AG04450 (cell line): ENCODE measurements around the gene FAM171A1. TPM values are rescaled to one million over a fixed set of nuclear protein-coding genes. Genes with fewer than 3 reads are reported as not detected.

Experiments
- CTCF ChIA-PET: fragments of 300-600, 350-600 bp; formaldehyde crosslinking; extraction: SDS; loops from one replicate; lab custom pipeline; 2022; ENCODE audit warnings: antibody characterized with exemption, inconsistent platforms; lab: Charles Lee
- POLR2A ChIA-PET: fragments of 350-600 bp; formaldehyde crosslinking; extraction: SDS; loops from one replicate; lab custom pipeline; 2021; ENCODE audit warnings: antibody characterized with exemption, inconsistent platforms; lab: Yijun Ruan, JAX
- DNase-seq: peaks from one replicate; pipeline ENCODE4 v3.0.0-alpha.2; 2011; ENCODE audit warnings: low read depth, low spot score
- H3K27ac ChIP-seq: one replicate; pipeline ENCODE4 v1.5.1; 2012; ENCODE audit warnings: low read depth, low read length, control low read depth
- H3K27me3 ChIP-seq: one replicate; pipeline ENCODE4 v1.6.0; 2012; ENCODE audit warnings: low read length; ENCODE audit not compliant: control insufficient read depth, insufficient read depth
- H3K4me3 ChIP-seq: 2 replicates; pipeline ENCODE4 v1.5.1; 2011; ENCODE audit warnings: mild to moderate bottlenecking, low read depth, low read length, control low read depth
- H3K9me3 ChIP-seq: 2 replicates; pipeline ENCODE4 v1.5.1; 2012; ENCODE audit warnings: low read length; ENCODE audit not compliant: control insufficient read depth, insufficient read depth
- polyA plus RNA-seq: library from polyadenylated mRNA; depleted of rRNA; stranded (reverse); fragments of >200 nt; gene quantifications from 2 replicates; pipeline ENCODE4 v1.2.3, GENCODE V29; 2011
- TF ChIP-seq, protein P1 (sequence below): IDR thresholded peaks from 2 replicates; pipeline ENCODE4 v1.5.1; 2011; ENCODE audit warnings: low read depth, low read length, control low read depth, inconsistent platforms

The FAM171A1 gene
- polyA plus RNA-seq, 1 experiment = 22.4 TPM

GRCh38 chr10:15322356-15322755 is 48.7 kb downstream of the FAM171A1 start:
- ChIA-PET POLR2A (no interaction called here), CTCF (interaction anchor here (1.0 kb wide), 1 partner anchor 153 kb away, joined by 4 read pairs; no protein-coding TSS in a partner anchor)
- DNase-seq = no peak
- Histone ChIP-seq H3K4me3 (no peak overlapping the region), H3K27me3 (no peaks in the 10 kb centered on the region), H3K9me3 (no peaks in the 10 kb centered on the region), H3K27ac (no peak overlapping the region)
- TF ChIP-seq, protein P1, sequence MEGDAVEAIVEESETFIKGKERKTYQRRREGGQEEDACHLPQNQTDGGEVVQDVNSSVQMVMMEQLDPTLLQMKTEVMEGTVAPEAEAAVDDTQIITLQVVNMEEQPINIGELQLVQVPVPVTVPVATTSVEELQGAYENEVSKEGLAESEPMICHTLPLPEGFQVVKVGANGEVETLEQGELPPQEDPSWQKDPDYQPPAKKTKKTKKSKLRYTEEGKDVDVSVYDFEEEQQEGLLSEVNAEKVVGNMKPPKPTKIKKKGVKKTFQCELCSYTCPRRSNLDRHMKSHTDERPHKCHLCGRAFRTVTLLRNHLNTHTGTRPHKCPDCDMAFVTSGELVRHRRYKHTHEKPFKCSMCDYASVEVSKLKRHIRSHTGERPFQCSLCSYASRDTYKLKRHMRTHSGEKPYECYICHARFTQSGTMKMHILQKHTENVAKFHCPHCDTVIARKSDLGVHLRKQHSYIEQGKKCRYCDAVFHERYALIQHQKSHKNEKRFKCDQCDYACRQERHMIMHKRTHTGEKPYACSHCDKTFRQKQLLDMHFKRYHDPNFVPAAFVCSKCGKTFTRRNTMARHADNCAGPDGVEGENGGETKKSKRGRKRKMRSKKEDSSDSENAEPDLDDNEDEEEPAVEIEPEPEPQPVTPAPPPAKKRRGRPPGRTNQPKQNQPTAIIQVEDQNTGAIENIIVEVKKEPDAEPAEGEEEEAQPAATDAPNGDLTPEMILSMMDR = no peak

- CTCF ChIA-PET = interaction anchor here (0.7 to 1.0 kb wide), 2 partner anchors 153 to 216 kb away, joined by 3 to 4 read pairs; no protein-coding TSS in a partner anchor
- POLR2A ChIA-PET = no interaction called here
- Histone ChIP-seq H3K27ac (no peak overlapping the region), H3K9me3 (no peaks in the 10 kb centered on the region), H3K27me3 (no peaks in the 10 kb centered on the region), H3K4me3 (no peak overlapping the region)
- TF ChIP-seq, protein P1 = no peak
- DNase-seq = no peak
Measured at GRCh38 chr10:15321431-15322341, 49.4 kb downstream of the FAM171A1 start.

DNA sequence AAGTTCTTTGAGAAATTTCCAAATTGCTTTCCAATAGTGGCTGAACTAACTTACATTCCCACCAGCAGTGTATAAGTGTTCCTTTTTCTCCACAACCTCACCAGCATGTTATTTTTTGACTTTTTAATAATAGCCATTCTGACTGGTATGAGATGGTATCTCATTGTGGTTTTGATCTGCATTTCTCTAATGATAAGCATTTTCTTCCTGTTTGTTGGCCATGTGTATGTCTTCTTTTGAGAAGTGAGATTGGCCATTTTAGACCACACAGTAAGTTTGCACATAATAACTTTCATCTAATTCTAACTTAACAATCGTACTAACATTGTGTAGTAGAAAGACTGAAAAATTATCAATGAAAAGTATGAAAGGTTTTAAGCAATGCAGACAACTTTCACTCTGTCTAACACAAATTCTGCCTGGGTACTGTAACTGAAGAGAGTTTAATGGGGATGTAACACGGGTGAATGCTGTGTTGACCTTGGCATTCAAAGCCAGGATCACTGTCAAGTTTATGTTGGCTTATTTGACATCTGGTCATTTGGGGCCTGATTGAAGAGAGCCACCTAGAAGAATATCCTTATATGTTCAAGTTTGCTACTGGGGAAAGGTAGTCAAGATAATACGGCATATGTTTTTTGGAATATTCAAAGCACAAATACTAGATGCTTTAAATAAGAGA is 50.4 kb downstream of the FAM171A1 start:
- POLR2A ChIA-PET = no interaction called here
- DNase-seq = no peak
- TF ChIP-seq, protein P1 = no peak
- Histone ChIP-seq H3K4me3 (no peak overlapping the region), H3K9me3 (no peaks in the 10 kb centered on the region), H3K27ac (no peak overlapping the region), H3K27me3 (no peaks in the 10 kb centered on the region)
- CTCF ChIA-PET = no interaction called here

GRCh38 chr10:15320118-15320517 is 51.0 kb downstream of the FAM171A1 start:
- CTCF ChIA-PET = no interaction called here
- H3K27ac ChIP-seq = no peak overlapping the region
- POLR2A ChIA-PET = no interaction called here
- no peaks in the 10 kb centered on the region for H3K9me3 ChIP-seq
- TF ChIP-seq, protein P1 = no peak
- H3K4me3 ChIP-seq = no peak overlapping the region
- no peak for DNase-seq
- H3K27me3 ChIP-seq = no peaks in the 10 kb centered on the region
